ENCODE measurements around the gene MPST.

- no peak for TF ChIP-seq POLR2AphosphoS5 (IDR thresholded peaks at IDR 0.05; ENCODE audit: low read depth, low read length)
- TF ChIP-seq PAX5 (IDR thresholded peaks at IDR 0.05; ENCODE audit: insufficient read depth, low read length, severe bottlenecking) = no peak
- no peak for TF ChIP-seq POLR2A (IDR thresholded peaks at IDR 0.05; ENCODE audit: low read depth, low read length)
- no peak for TF ChIP-seq TAF1 (IDR thresholded peaks at IDR 0.05; ENCODE audit: low read depth, low read length)
- no peak for TF ChIP-seq SPI1 (IDR thresholded peaks at IDR 0.05; ENCODE audit: low read depth, low read length)
- TF ChIP-seq POU2F2 (IDR thresholded peaks at IDR 0.05; ENCODE audit: low read depth, low read length) = no peak
Measured at GRCh38 chr22:37002633-37003032, 16.9 kb upstream of the MPST start.

Measured in GM12891 (cell line).